ENCODE results near the gene RFX6.

The RFX6 gene

DNA sequence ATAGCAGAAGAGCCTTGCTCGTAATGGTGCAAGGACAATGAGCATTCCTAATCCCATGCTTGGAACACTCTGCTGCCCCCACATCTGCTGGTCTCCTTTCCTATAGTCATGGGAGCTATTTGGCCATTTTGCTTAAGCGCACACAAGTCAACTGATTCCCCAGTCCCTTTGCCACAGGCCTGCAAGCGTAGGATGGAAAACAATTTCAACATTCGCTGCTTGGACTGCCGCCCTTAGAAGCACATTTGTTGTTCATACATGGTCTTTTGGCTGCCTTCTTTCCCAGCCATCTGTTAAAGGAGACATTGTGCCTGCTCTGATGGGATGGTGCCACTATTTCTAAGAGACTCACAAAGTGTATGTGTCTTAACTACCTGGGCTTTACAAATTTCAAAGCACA, 96.9 kb downstream of the RFX6 start:
- no peak for DNase-seq

DNA sequence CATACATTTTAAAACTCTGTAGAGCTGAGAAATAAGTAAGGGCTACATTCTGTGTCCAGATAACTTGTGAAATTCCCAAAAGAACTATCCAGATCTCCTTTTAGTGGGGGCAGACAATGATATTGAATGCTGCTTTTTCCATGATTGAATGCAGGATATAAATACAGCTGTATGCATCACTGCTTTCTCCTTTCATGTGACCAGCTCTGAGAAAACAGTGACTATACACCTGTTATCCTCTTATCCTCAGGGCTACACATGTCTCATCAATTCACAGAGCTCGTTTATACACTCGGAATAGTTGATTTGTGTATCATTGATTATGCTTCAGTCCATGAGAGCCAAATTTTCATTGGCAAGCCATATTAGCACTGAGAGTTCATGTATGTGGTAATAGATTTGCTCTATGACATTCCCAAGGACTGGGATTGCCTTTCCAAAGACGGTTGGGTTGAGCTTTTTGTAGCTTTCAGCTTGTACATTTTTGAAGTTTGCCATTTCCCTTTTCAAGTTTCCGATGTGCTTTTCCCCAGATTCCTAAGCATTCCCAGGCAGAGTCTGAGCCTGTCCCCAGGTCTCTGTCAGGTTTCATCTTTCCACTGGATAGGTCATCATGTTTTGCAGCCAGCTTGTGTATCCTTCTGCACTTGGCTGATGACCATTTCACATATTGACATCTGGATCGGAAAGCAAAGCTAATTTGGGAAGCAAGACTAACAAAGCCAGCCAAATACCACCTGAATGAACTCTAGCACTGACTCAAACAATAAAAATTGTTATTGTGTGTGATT, 97.7 kb downstream of the RFX6 start:
- DNase-seq = no peak

DNA sequence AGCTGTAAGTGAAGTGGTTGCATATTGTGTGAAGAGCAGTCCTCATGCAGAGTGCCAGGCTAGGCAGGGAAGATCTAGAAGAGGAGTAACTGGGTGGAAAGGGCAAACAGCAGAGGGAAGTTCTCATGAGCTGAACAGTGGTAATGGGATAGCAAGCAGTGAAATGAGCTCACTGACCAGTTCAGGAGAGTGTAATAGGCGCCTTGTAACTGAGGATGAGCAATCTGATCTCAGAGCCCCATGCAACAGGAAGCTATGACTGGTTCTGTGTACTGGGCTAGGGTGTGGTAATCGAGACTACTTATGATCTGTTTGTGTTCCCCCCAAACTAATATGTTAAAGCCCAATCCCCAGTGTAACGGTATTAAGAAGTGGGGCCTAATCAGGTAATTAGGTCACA, 98.6 kb downstream of the RFX6 start:
- no peak for DNase-seq

DNA sequence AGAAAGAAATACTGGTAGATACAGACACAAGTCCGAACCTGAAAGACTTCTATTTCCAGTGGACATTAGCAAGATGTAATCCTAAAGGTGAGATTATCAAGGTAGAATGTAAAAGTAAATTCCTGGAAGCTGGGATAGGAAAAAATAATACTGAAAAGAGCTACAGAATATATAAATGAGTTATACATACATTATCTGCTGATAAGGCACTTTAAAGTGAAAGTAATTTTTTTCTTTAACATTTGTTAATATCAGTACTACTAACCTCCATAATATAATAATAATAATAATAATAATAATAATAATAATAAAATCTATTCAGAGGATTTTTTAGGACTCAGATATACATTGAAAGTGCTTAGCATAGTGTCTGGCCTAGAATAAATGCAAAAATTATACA, 102.5 kb downstream of the RFX6 start:
- no peak for DNase-seq

Data from KG1 (cell line).